Astrocyte of the spinal cord (primary cell): ENCODE measurements around the gene SAMD8.

Source experiments
- DNase-seq: peaks from one replicate; pipeline ENCODE4 v3.0.0; 2011; ENCODE audit warnings: low read depth, low spot score
- H3K4me3 ChIP-seq: 2 replicates; pipeline ENCODE4 v1.5.1; 2011; ENCODE audit warnings: low read depth, mild to moderate bottlenecking, low read length, moderate library complexity
- in situ Hi-C: cut with HindIII; loops from 2 replicates; pipeline ENCODE4 v1.10.0; 2017; ENCODE audit warnings: low sequenced_read_pairs
- TF ChIP-seq, protein P1 (sequence below): IDR thresholded peaks from 2 replicates; pipeline ENCODE4 v1.5.1; 2012; ENCODE audit warnings: low read depth, mild to moderate bottlenecking, low read length, inconsistent platforms

Gene SAMD8

DNA sequence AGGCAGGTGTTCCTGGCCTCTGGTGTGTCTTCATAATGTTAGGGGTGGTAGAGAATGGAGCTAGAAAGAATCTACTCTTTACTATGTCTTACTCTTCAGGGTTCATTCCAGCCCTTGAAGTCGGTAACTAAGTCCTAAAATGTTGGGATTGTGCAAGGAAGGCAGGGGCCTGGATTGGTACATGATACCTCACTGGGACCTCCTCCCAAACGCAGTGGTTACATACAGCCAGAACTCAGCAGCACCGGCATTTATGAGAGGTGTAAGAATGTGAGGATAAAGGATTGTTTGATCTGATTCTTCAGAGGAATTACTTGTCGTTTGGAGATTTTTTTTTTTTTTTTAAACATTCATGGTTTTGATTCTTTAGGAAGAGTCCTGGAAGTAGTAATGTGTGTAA is 117.4 kb downstream of the SAMD8 start:
- in situ Hi-C loops, result no loop called here
- no peak for DNase-seq
- TF ChIP-seq, protein P1, sequence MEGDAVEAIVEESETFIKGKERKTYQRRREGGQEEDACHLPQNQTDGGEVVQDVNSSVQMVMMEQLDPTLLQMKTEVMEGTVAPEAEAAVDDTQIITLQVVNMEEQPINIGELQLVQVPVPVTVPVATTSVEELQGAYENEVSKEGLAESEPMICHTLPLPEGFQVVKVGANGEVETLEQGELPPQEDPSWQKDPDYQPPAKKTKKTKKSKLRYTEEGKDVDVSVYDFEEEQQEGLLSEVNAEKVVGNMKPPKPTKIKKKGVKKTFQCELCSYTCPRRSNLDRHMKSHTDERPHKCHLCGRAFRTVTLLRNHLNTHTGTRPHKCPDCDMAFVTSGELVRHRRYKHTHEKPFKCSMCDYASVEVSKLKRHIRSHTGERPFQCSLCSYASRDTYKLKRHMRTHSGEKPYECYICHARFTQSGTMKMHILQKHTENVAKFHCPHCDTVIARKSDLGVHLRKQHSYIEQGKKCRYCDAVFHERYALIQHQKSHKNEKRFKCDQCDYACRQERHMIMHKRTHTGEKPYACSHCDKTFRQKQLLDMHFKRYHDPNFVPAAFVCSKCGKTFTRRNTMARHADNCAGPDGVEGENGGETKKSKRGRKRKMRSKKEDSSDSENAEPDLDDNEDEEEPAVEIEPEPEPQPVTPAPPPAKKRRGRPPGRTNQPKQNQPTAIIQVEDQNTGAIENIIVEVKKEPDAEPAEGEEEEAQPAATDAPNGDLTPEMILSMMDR, result no peak
- no peak overlapping the region for H3K4me3 ChIP-seq

DNA sequence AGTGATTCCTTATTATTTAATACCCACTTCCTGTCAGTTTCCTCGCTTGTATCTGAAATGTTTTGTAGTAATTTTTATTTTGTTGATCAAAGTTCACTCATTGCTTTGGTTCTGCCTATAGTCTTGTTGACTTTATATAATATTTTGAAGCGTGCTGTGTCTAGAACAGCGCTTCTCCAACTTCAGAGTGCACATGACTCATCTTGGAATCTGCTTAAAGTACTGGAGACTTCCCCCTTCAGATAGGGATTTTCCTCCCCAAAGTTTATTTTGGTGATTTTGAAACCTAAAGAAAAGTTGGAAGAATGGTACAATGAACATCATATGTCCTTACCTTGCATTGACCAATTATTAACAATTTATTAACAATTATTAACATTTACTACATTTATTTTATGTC is 118.5 kb downstream of the SAMD8 start:
- H3K4me3 ChIP-seq, result no peak overlapping the region
- TF ChIP-seq, protein P1, result no peak
- in situ Hi-C loops, result no loop called here
- peak; percentile 54 for DNase-seq

DNA sequence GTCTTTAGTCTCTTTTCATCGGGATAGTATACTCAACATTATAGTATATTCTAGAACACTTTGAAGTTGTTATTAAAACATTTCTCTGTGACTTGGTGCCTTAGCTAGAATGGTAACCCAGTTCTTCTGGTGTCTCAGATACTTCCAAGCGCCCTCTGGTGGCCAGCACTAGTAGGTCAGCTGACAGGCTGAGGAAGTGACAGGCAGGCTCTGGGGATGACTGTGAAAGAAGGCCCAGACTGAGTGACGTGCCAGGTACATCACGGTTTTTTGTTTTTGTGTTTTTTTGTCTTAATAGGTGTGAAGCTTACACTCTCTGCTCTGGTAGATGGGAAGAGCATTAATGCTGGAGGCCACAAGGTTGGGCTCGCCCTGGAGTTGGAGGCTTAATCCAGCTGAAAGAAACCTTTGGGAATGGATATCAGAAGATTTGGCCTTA is 119.2 kb downstream of the SAMD8 start:
- peak; percentile 84 for DNase-seq
- no peak overlapping the region for H3K4me3 ChIP-seq
- in situ Hi-C loops, result no loop called here
- TF ChIP-seq, protein P1, result peak; percentile 94
